EH (cell line): ENCODE data around the gene AP2A2.

Source experiments
- DNase-seq: peaks from one replicate; pipeline ENCODE4 v3.0.0-alpha.2; 2015; ENCODE audit warnings: low read depth

AP2A2 gene

GRCh38 chr11:898540-899190, 27.0 kb upstream of the AP2A2 start:
- DNase-seq = peak; percentile 28

GRCh38 chr11:899724-900123, 25.9 kb upstream of the AP2A2 start:
- no peak for DNase-seq

- DNase-seq = no peak
Observed at GRCh38 chr11:900545-900944, 25.1 kb upstream of the AP2A2 start.

GRCh38 chr11:901452-902061, 24.1 kb upstream of the AP2A2 start:
- no peak for DNase-seq

- no peak for DNase-seq
Observed at GRCh38 chr11:904380-904779, 21.3 kb upstream of the AP2A2 start.

- DNase-seq = no peak
Observed at GRCh38 chr11:905952-906351, 19.7 kb upstream of the AP2A2 start.

- DNase-seq = no peak
Observed at GRCh38 chr11:907668-908067, 18.0 kb upstream of the AP2A2 start.

- no peak for DNase-seq
Observed at GRCh38 chr11:908273-908672, 17.4 kb upstream of the AP2A2 start.

- DNase-seq = no peak
Observed at GRCh38 chr11:909406-909805, 16.3 kb upstream of the AP2A2 start.

GRCh38 chr11:910044-910588, 15.6 kb upstream of the AP2A2 start:
- DNase-seq = no peak

- peak; percentile 80 for DNase-seq
Observed at GRCh38 chr11:910589-911030, 15.1 kb upstream of the AP2A2 start, which contains the start of gene CHID1. Gene CHID1 (minus strand): TSS chr11:910810. CDS start chr11:904816, 5,994 bp downstream.

GRCh38 chr11:911031-911889, 14.4 kb upstream of the AP2A2 start:
- peak; percentile 72 for DNase-seq

GRCh38 chr11:911890-912219, 13.8 kb upstream of the AP2A2 start:
- no peak for DNase-seq

GRCh38 chr11:912266-912665, 13.4 kb upstream of the AP2A2 start:
- DNase-seq = no peak

GRCh38 chr11:913043-913442, 12.6 kb upstream of the AP2A2 start:
- no peak for DNase-seq

GRCh38 chr11:914204-914603, 11.5 kb upstream of the AP2A2 start:
- DNase-seq = no peak

GRCh38 chr11:914747-915501, 10.7 kb upstream of the AP2A2 start:
- no peak for DNase-seq

GRCh38 chr11:917426-917825, 8.2 kb upstream of the AP2A2 start:
- DNase-seq = no peak

GRCh38 chr11:921921-922678, 3.6 kb upstream of the AP2A2 start:
- DNase-seq = no peak

GRCh38 chr11:923691-924405, 1.8 kb upstream of the AP2A2 start:
- no peak for DNase-seq
